ENCODE measurements around the gene P3H4. TPM values are rescaled to one million over a fixed set of nuclear protein-coding genes. Genes with fewer than 3 reads are reported as not detected.
"Not testable (repeated sequence)": the region's sequence is repeated elsewhere in the genome, so short reads cannot be mapped to it uniquely, and the experiment has no call there.

Gene P3H4
- total RNA-seq, 2 experiments from 2014 or later: 2.2 TPM; not detected in 1

GRCh38 chr17:41849251-41849990 is 37.7 kb upstream of the P3H4 start:
- H3K9me3 ChIP-seq (ENCODE audit: low read length): no peaks in the 10 kb centered on the region
- H3K9me2 ChIP-seq (ENCODE audit: insufficient read depth, low read length): no peaks in the 10 kb centered on the region
- no peak overlapping the region for H3K27ac ChIP-seq (ENCODE audit: low read depth, low read length, poor library complexity, severe bottlenecking)
- no peak for TF ChIP-seq EZH2phosphoT487 (IDR thresholded peaks at IDR 0.05; ENCODE audit: borderline replicate concordance, low read depth, low read length)
- TF ChIP-seq CTCF (conservative IDR thresholded peaks at IDR 0.05; ENCODE audit: low read length): no peak
- POLR2A ChIA-PET: interaction anchor here (0.7 to 1.9 kb wide), 2 partner anchors 15 to 83 kb away, joined by 3 to 11 read pairs; partner anchors contain the start of gene KLHL11
- CTCF ChIA-PET (ENCODE audit: unreplicated experiment): no interaction called here
- H3K4me2 ChIP-seq (ENCODE audit: low read length): peak overlapping the region; percentile 47
- H3K4me1 ChIP-seq (ENCODE audit: insufficient read depth, low read length, poor library complexity, severe bottlenecking): peaks cover 29% of the 10 kb centered on the region
- H4K20me1 ChIP-seq (ENCODE audit: insufficient read depth, low read length): peaks cover 20% of the 10 kb centered on the region
- intact Hi-C loops (cut with micrococcal nuclease; ENCODE audit: unreplicated experiment): no loop called here
- no peak overlapping the region for H2AFZ ChIP-seq (ENCODE audit: low read length)
- no peak overlapping the region for H3K4me3 ChIP-seq (ENCODE audit: low read depth, low read length, poor library complexity, severe bottlenecking)
- no peak for DNase-seq (ENCODE audit: low spot score)
- BruUV-seq (replicated peaks): no TSS peak
- peaks cover 60% of the 10 kb centered on the region for H3K36me3 ChIP-seq (ENCODE audit: insufficient read depth, low read length)
- peaks cover 52% of the 10 kb centered on the region for H3K79me2 ChIP-seq (ENCODE audit: insufficient read depth, low read depth, low read length)

- Histone ChIP-seq H3K4me2 (ENCODE audit: low read length) (peak overlapping the region; percentile 47; the same call in 1 of the 2 replicates), H3K79me2 (ENCODE audit: insufficient read depth, low read depth, low read length) (peaks cover 52% of the 10 kb centered on the region), H3K4me1 (ENCODE audit: insufficient read depth, low read length, poor library complexity, severe bottlenecking) (peaks cover 29% of the 10 kb centered on the region), H3K36me3 (ENCODE audit: insufficient read depth, low read length) (peaks cover 54% of the 10 kb centered on the region), H3K4me3 (ENCODE audit: low read depth, low read length, poor library complexity, severe bottlenecking) (no peak overlapping the region), H3K9me2 (ENCODE audit: insufficient read depth, low read length) (no peaks in the 10 kb centered on the region), H3K27ac (ENCODE audit: low read depth, low read length, poor library complexity, severe bottlenecking) (no peak overlapping the region), H2AFZ (ENCODE audit: low read length) (no peak overlapping the region), H3K9me3 (ENCODE audit: low read length) (no peaks in the 10 kb centered on the region), H4K20me1 (ENCODE audit: insufficient read depth, low read length) (peaks cover 20% of the 10 kb centered on the region)
- DNase-seq (ENCODE audit: low spot score): no peak
- ChIA-PET CTCF (ENCODE audit: unreplicated experiment) (no interaction called here), POLR2A (interaction anchor here (0.6 to 1.9 kb wide), 3 partner anchors 16 to 82 kb away, joined by 3 to 11 read pairs (median 3); partner anchors contain the start of gene KLHL11)
- no peak for TF ChIP-seq CTCF (conservative IDR thresholded peaks at IDR 0.05; ENCODE audit: low read length)
- TF ChIP-seq EZH2phosphoT487 (IDR thresholded peaks at IDR 0.05; ENCODE audit: borderline replicate concordance, low read depth, low read length): no peak
- no TSS peak for BruUV-seq (replicated peaks)
- intact Hi-C loops (cut with micrococcal nuclease; ENCODE audit: unreplicated experiment): no loop called here
Measured at GRCh38 chr17:41848788-41849187, 37.0 kb upstream of the P3H4 start.

GRCh38 chr17:41844971-41845370 is 33.2 kb upstream of the P3H4 start:
- ChIA-PET POLR2A (no interaction called here), CTCF (ENCODE audit: unreplicated experiment) (no interaction called here)
- DNase-seq (ENCODE audit: low spot score): no peak
- no peaks in the 10 kb centered on the region for H3K9me3 ChIP-seq (ENCODE audit: low read length)
- peaks cover 12% of the 10 kb centered on the region for H3K4me1 ChIP-seq (ENCODE audit: insufficient read depth, low read length, poor library complexity, severe bottlenecking)
- H2AFZ ChIP-seq (ENCODE audit: low read length): no peak overlapping the region
- H3K79me2 ChIP-seq (ENCODE audit: insufficient read depth, low read depth, low read length): peaks cover 20% of the 10 kb centered on the region
- no peak overlapping the region for H3K4me2 ChIP-seq (ENCODE audit: low read length)
- peaks cover 9% of the 10 kb centered on the region for H4K20me1 ChIP-seq (ENCODE audit: insufficient read depth, low read length)
- H3K4me3 ChIP-seq (ENCODE audit: low read depth, low read length, poor library complexity, severe bottlenecking): no peak overlapping the region
- peaks cover 23% of the 10 kb centered on the region for H3K36me3 ChIP-seq (ENCODE audit: insufficient read depth, low read length)
- H3K27ac ChIP-seq (ENCODE audit: low read depth, low read length, poor library complexity, severe bottlenecking): no peak overlapping the region
- no TSS peak for BruUV-seq (replicated peaks)
- intact Hi-C loops (cut with micrococcal nuclease; ENCODE audit: unreplicated experiment): no loop called here
- TF ChIP-seq CTCF (conservative IDR thresholded peaks at IDR 0.05; ENCODE audit: low read length) (no peak), EZH2phosphoT487 (IDR thresholded peaks at IDR 0.05; ENCODE audit: borderline replicate concordance, low read depth, low read length) (no peak)
- no peaks in the 10 kb centered on the region for H3K9me2 ChIP-seq (ENCODE audit: insufficient read depth, low read length)

GRCh38 chr17:41840781-41841180 is 29.0 kb upstream of the P3H4 start:
- DNase-seq (ENCODE audit: low spot score); H3K4me3 ChIP-seq (ENCODE audit: low read depth, low read length, poor library complexity, severe bottlenecking); H3K79me2 ChIP-seq (ENCODE audit: insufficient read depth, low read depth, low read length); H3K36me3 ChIP-seq (ENCODE audit: insufficient read depth, low read length); BruUV-seq (replicated peaks); H3K9me2 ChIP-seq (ENCODE audit: insufficient read depth, low read length); intact Hi-C loops (cut with micrococcal nuclease; ENCODE audit: unreplicated experiment); H3K4me2 ChIP-seq (ENCODE audit: low read length); CTCF ChIA-PET (ENCODE audit: unreplicated experiment); H3K27ac ChIP-seq (ENCODE audit: low read depth, low read length, poor library complexity, severe bottlenecking); H4K20me1 ChIP-seq (ENCODE audit: insufficient read depth, low read length); POLR2A ChIA-PET; H3K4me1 ChIP-seq (ENCODE audit: insufficient read depth, low read length, poor library complexity, severe bottlenecking); H2AFZ ChIP-seq (ENCODE audit: low read length); H3K9me3 ChIP-seq (ENCODE audit: low read length): not testable (repeated sequence)

Data from OCI-LY7 (cell line).